HepG2 (cell line): ENCODE measurements around the gene C2orf49. TPM values are rescaled to one million over a fixed set of nuclear protein-coding genes. Genes with fewer than 3 reads are reported as not detected.

Experiments used
- AGO1 ChIP-seq: fragments of 200-400 bp; formaldehyde crosslinking; IDR thresholded peaks from 2 replicates; pipeline ENCODE4 v1.6.1; 2017; ENCODE audit warnings: mild to moderate bottlenecking, low read depth, low read length, moderate library complexity; ENCODE audit not compliant: poor library complexity, severe bottlenecking
- CSRNP1 ChIP-seq: sonication (generic); formaldehyde crosslinking; IDR thresholded peaks from 2 replicates; pipeline ENCODE4 v1.8.1; 2023; ENCODE audit warnings: mild to moderate bottlenecking, missing genetic modification reagents
- DNMT3B ChIP-seq: conservative IDR thresholded peaks from 2 replicates; pipeline ENCODE4 v1.6.1; 2016; ENCODE audit warnings: missing biosample characterization, control low read depth
- EEA1 ChIP-seq: sonication (generic); formaldehyde crosslinking; IDR thresholded peaks from 2 replicates; pipeline ENCODE4 v1.5.1; 2020; ENCODE audit warnings: mild to moderate bottlenecking, missing genetic modification reagents, borderline replicate concordance
- EP300 ChIP-seq, 3 experiments: sonication (generic) in 1 of 3; formaldehyde crosslinking in 1 of 3; IDR thresholded peaks; 2 replicates each; pipeline versions ENCODE4 v1.5.1 to v1.6.1; 2011 to 2020; ENCODE audit warnings: low read depth in 2 of 3, low read length in 2 of 3, borderline replicate concordance in 1 of 3, improper control_type of control experiment in 1 of 3, mild to moderate bottlenecking in 1 of 3, missing genetic modification reagents in 1 of 3, moderate library complexity in 1 of 3
- FOXA1 ChIP-seq, 2 experiments: fragments of 450-650 bp in 1 of 2; sonication (generic) in 1 of 2; formaldehyde crosslinking in 1 of 2; IDR thresholded peaks; 2 replicates each; pipeline versions ENCODE4 v1.4.0 to v1.6.1; 2016 to 2020; ENCODE audit warnings: missing genetic modification reagents in 1 of 2
- GMEB2 ChIP-seq: IDR thresholded peaks from 2 replicates; pipeline ENCODE4 v1.6.1; 2016; ENCODE audit warnings: missing biosample characterization, missing genetic modification reagents, low read depth
- KLF15 ChIP-seq: sonication (generic); formaldehyde crosslinking; IDR thresholded peaks from 2 replicates; pipeline ENCODE4 v1.8.1; 2023; ENCODE audit warnings: borderline replicate concordance, mild to moderate bottlenecking, inconsistent platforms, missing genetic modification reagents, mixed read lengths
- KLF9 ChIP-seq: IDR thresholded peaks from 2 replicates; pipeline ENCODE4 v1.6.1; 2016; ENCODE audit warnings: low read depth
- NR2C2 ChIP-seq: sonication (generic); formaldehyde crosslinking; IDR thresholded peaks from 2 replicates; pipeline ENCODE4 v1.4.0; 2020; ENCODE audit warnings: missing genetic modification reagents, mild to moderate bottlenecking, moderate library complexity, borderline replicate concordance
- NR2F6 ChIP-seq, 2 experiments: IDR thresholded peaks; 2 replicates each; pipeline ENCODE4 v1.6.1; 2016; ENCODE audit warnings: antibody characterized with exemption in 1 of 2, mild to moderate bottlenecking in 1 of 2
- REL ChIP-seq: sonication (generic); formaldehyde crosslinking; conservative IDR thresholded peaks from 2 replicates; pipeline ENCODE4 v1.8.0; 2022; ENCODE audit warnings: mild to moderate bottlenecking, missing genetic modification reagents, moderate library complexity
- RFX3 ChIP-seq: IDR thresholded peaks from 2 replicates; pipeline ENCODE4 v1.6.1; 2016; ENCODE audit warnings: missing biosample characterization, missing genetic modification reagents
- SMAD1 ChIP-seq: sonication (generic); formaldehyde crosslinking; IDR thresholded peaks from 2 replicates; pipeline ENCODE4 v1.4.0; 2020; ENCODE audit warnings: missing genetic modification reagents, low read depth, mild to moderate bottlenecking, borderline replicate concordance
- SNAPC2 ChIP-seq: sonication (generic); formaldehyde crosslinking; IDR thresholded peaks from 2 replicates; pipeline ENCODE4 v1.8.1; 2022; ENCODE audit warnings: mild to moderate bottlenecking, missing genetic modification reagents
- ZFP1 ChIP-seq: IDR thresholded peaks from 2 replicates; pipeline ENCODE4 v1.6.1; 2016
- ZNF253 ChIP-seq: sonication (generic); formaldehyde crosslinking; IDR thresholded peaks from 2 replicates; pipeline ENCODE4 v1.8.0; 2022; ENCODE audit warnings: mild to moderate bottlenecking, missing genetic modification reagents, borderline replicate concordance
- ZNF331 ChIP-seq: sonication (generic); formaldehyde crosslinking; IDR thresholded peaks from 2 replicates; pipeline ENCODE4 v1.4.0; 2020; ENCODE audit warnings: missing genetic modification reagents
- ZNF546 ChIP-seq: sonication (generic); formaldehyde crosslinking; conservative IDR thresholded peaks from 2 replicates; pipeline ENCODE4 v1.8.1; 2023; ENCODE audit warnings: mild to moderate bottlenecking, missing genetic modification reagents
- ZNF569 ChIP-seq: sonication (generic); formaldehyde crosslinking; IDR thresholded peaks from 2 replicates; pipeline ENCODE4 v1.5.0; 2020; ENCODE audit warnings: mild to moderate bottlenecking, missing genetic modification reagents, moderate library complexity, borderline replicate concordance
- ZNF747 ChIP-seq: sonication (generic); formaldehyde crosslinking; IDR thresholded peaks from 2 replicates; pipeline ENCODE4 v1.8.1; 2023; ENCODE audit warnings: missing genetic modification reagents, mild to moderate bottlenecking, borderline replicate concordance
- polyA plus RNA-seq, 8 experiments: library from polyadenylated mRNA; depleted of rRNA in 3 of 8; stranded (reverse) in 7 of 8; unstranded in 1 of 8; fragments of >200 nt; fragmentation: Illumina TruSeq in 4 of 8; extraction: Trizol in 4 of 8; gene quantifications; 2 replicates each; pipeline versions ENCODE4 v1.2.1 to v1.2.3, GENCODE V29; 2011 to 2016; ENCODE audit warnings: low read depth in 4 of 8, missing spikeins in 1 of 8, mixed read lengths in 1 of 8; ENCODE audit not compliant: insufficient read depth in 1 of 8
- total RNA-seq, 5 experiments: library from RNA; depleted of rRNA; stranded (reverse); fragments of >200 nt; fragmentation: Illumina TruSeq; extraction: Trizol; gene quantifications; 2 replicates each; pipeline ENCODE4 v1.2.3, GENCODE V29; 2016; ENCODE audit warnings: low read depth in 1 of 5
- TF ChIP-seq, protein P1 (sequence below): sonication (generic); formaldehyde crosslinking; IDR thresholded peaks from 2 replicates; pipeline ENCODE4 v1.4.0; 2020; ENCODE audit warnings: mild to moderate bottlenecking, missing genetic modification reagents
- TF ChIP-seq, protein P2 (sequence below): sonication (generic); formaldehyde crosslinking; IDR thresholded peaks from 2 replicates; pipeline ENCODE4 v1.8.1; 2023; ENCODE audit warnings: mild to moderate bottlenecking, missing genetic modification reagents

The C2orf49 gene
- total and polyA plus RNA-seq, 2 of the 13 experiments (the other 11 are each of a cell fraction or from before 2014, with no cell fraction given): 24.7 to 28.8 TPM

- TF ChIP-seq CSRNP1 (CRISPR knock-in tag): no peak
- no peak for TF ChIP-seq ZNF747 (CRISPR knock-in tag)
- TF ChIP-seq ZFP1 (CRISPR knock-in tag): no peak
- TF ChIP-seq KLF15 (CRISPR knock-in tag): no peak
- TF ChIP-seq ZNF569 (CRISPR knock-in tag): no peak
- TF ChIP-seq, protein P1, sequence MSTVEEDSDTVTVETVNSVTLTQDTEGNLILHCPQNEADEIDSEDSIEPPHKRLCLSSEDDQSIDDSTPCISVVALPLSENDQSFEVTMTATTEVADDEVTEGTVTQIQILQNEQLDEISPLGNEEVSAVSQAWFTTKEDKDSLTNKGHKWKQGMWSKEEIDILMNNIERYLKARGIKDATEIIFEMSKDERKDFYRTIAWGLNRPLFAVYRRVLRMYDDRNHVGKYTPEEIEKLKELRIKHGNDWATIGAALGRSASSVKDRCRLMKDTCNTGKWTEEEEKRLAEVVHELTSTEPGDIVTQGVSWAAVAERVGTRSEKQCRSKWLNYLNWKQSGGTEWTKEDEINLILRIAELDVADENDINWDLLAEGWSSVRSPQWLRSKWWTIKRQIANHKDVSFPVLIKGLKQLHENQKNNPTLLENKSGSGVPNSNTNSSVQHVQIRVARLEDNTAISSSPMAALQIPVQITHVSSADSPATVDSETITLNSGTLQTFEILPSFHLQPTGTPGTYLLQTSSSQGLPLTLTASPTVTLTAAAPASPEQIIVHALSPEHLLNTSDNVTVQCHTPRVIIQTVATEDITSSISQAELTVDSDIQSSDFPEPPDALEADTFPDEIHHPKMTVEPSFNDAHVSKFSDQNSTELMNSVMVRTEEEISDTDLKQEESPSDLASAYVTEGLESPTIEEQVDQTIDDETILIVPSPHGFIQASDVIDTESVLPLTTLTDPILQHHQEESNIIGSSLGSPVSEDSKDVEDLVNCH (CRISPR knock-in tag): no peak
- TF ChIP-seq EP300 (IDR thresholded peaks at IDR 0.05; ENCODE audit: low read depth in 2 of 2, low read length in 2 of 2): peak in 1 of 2 experiments; percentile 50; a peak in 1 of 4 replicates
- peak; percentile 63; the same call in 1 of the 2 replicates for TF ChIP-seq EP300 (CRISPR knock-in tag; IDR thresholded peaks at IDR 0.05; ENCODE audit: borderline replicate concordance)
- TF ChIP-seq ZNF253 (CRISPR knock-in tag): no peak
- no peak for TF ChIP-seq GMEB2
- TF ChIP-seq ZNF331 (CRISPR knock-in tag): 0 out of 2 replicates have a peak, but pooled peaks have one; percentile 14
- no peak for TF ChIP-seq EEA1
- no peak for TF ChIP-seq DNMT3B (CRISPR knock-in tag)
- no peak for TF ChIP-seq REL
- TF ChIP-seq NR2F6 (IDR thresholded peaks at IDR 0.05): no peak
- no peak for TF ChIP-seq NR2F6 (CRISPR knock-in tag; IDR thresholded peaks at IDR 0.05)
- no peak for TF ChIP-seq FOXA1 (IDR thresholded peaks at IDR 0.05)
- peak; percentile 61 for TF ChIP-seq FOXA1 (CRISPR knock-in tag; IDR thresholded peaks at IDR 0.05)
- TF ChIP-seq KLF9: no peak
- no peak for TF ChIP-seq SNAPC2 (CRISPR knock-in tag)
- TF ChIP-seq, protein P2, sequence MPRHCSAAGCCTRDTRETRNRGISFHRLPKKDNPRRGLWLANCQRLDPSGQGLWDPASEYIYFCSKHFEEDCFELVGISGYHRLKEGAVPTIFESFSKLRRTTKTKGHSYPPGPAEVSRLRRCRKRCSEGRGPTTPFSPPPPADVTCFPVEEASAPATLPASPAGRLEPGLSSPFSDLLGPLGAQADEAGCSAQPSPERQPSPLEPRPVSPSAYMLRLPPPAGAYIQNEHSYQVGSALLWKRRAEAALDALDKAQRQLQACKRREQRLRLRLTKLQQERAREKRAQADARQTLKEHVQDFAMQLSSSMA (CRISPR knock-in tag): no peak
- no peak for TF ChIP-seq AGO1
- TF ChIP-seq RFX3 (CRISPR knock-in tag): no peak
- no peak for TF ChIP-seq NR2C2
- no peak for TF ChIP-seq SMAD1 (CRISPR knock-in tag)
- TF ChIP-seq ZNF546 (CRISPR knock-in tag): no peak
These were observed 48.6 kb downstream of the C2orf49 start (continued) for GRCh38 chr2:105385731-105386540.
